RPMI8226 (cell line): ENCODE results near the gene ACAA2.
"Not testable (repeated sequence)": the region's sequence is repeated elsewhere in the genome, so short reads cannot be mapped to it uniquely, and the experiment has no call there.

Source experiments
- DNase-seq: peaks from one replicate; pipeline ENCODE4 v3.0.0-alpha.2; 2015

Gene ACAA2

DNA sequence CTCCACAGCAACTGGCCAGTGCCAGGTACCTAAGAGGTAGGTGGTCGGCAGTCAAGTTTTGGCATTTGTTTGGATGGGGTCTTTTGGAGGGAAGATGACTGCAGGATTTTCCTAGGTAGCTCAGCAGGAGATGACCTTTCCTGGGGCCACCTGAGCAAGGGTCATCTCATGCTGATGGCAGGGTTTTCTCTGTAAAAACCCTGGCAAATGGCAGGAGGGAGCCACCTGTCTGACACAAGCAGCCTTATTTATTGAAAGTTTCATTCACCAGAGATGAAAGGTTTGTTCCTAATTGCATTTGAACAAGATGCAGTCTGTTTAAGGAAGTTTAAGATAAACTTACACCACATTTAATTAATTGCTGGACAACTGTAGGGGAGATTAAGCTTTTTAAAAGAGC lies 31.6 kb upstream of the ACAA2 start:
- no peak for DNase-seq

DNA sequence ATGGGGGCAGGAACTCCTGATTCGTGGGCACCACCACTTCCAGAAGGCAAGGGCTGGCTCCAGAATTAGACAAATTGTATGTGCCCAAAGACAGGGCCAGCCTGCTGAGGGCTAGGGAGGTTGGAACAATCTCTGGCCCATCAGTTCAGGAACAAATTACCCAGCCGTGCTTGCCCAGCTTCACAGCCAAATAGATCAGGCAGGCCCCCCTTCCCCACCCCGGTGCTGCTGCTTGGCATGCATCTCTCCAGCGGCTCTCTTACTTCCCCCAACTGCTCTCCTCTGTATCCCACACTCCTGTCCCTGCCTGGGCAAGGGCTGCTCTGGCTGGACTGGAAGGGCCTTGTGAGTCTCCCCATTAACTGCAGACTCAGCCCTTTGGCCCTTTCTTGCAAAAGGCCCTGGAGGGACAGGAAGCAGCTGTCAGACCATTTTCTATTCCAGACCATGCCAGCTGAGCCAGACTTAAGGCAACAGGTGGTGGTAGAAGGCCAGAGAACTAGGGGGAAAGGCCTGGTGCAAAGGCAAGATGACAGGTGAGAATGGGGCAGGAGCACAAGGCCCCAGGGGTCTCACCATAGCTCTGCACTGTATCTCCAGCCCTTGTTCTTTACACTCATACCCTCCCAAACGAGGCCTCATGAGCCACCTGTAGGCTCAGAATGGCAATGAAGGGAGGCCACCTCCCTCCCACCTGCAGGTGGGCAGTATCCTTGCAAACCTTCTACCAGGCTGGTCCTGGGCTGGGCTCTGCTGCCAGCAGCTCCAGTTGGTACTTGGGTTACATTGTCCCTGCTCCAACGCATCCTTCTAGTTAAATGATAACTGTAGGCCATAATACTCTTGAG lies 30.7 kb upstream of the ACAA2 start:
- peak; percentile 89 for DNase-seq

GRCh38 chr18:49843131-49843530 lies 29.8 kb upstream of the ACAA2 start:
- no peak for DNase-seq

- DNase-seq = no peak
These were observed 29.3 kb upstream of the ACAA2 start for GRCh38 chr18:49842656-49843055.

DNA sequence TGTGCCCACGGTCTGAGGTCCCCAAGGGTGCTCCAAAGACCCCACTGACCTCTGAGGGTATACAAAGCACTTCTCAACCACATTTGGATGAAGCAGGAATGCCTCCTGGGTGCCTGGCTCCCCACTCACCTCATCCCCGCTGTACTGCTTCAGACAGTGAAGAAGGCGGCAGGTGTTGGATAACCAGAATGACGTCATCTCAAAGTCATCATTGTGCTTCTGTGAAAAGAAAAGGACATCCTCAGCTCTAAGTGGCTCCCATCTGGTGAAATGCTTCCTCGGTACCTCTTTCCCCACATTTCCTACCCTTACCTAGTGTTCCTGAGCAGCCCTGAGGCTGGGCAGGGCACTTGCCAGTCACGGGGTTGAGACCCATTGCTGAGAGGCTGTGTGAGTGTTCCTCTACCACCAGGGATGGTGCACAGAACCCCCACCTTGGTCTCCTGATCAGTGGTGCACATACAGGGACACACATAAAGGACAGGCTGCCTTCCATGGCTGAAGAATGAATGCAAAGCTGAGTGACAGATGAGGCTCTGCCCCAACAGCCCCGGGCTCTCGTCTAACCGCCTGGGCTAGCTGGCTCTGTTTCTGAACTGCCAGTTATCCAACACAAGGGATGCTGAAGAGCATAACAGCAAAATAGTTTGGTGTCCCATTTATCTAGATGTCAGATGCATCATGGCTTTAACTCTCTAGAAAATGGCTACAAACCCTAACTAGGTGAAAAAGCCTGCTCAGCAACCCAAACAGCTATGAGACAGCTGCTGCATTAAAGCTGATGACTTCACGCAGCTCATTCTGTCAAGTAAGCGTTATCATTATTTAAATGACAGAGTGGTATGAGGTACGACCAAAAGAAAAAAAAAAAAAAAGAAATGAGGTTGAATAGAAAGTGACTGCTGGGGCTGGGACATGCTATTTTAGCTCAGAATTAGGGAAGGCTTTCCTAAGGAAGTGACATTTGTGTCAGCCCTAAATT lies 28.2 kb upstream of the ACAA2 start:
- peak; percentile 37 for DNase-seq

DNA sequence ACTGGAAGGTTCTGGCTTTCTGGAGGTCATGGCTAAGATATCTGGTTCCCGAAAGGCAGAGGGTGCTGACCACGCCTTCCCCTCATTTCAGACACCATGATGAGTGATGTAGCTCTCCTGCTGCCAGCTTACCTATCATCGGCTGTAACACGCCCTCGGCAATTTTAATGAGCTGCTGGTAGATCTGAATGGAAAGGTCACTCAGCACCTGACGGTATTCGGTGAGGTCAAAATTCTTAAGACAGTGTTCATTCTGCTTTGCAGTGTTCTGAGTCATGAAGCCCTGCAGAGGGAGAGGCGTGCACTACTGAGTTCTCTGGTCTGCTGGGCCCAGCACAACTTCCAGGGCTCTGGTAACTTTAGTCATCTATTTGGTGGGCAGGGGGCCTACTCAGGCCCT lies 25.7 kb upstream of the ACAA2 start:
- DNase-seq = no peak

DNA sequence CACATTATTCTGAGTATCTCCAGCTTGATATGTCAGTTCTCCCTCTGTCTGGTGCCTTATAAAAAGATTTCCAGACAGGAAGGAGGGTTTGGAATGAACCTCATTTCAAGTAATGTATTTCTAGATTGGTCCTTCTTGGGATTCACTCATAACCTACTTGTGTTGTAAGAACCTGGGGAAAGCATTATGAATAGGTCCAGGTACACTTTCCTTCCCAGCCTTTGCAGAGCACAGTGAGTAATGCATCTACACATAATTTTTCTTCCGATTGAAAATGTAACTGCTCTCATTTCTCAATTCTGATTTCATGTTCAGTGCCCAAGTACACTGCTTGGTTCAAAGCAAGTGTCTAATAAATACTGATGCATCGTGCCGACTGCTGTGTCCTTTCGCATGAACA lies 25.0 kb upstream of the ACAA2 start:
- DNase-seq = no peak

- no peak for DNase-seq
These were observed 24.6 kb upstream of the ACAA2 start for GRCh38 chr18:49837889-49838288.

GRCh38 chr18:49837316-49837835 lies 24.0 kb upstream of the ACAA2 start:
- not testable (repeated sequence) for DNase-seq

DNA sequence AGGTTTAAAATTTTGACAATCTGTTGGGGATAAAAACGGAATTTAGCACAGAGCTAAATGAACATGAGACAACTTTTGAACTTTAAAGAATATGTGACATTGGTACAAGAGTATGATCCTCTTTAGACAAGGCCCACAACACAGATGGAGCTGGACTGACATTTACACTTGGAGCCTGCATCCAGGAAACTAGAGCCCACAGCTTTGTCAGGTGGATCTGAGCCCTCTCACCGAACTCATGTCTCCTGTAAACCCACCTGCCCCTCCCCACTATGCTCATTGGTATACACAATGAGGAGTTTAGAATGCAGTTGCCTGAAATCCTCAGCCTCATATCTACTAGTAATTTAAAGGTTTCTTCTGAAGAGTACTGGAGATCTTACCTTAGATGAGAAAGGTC lies 22.1 kb upstream of the ACAA2 start:
- no peak for DNase-seq

- DNase-seq = no peak
These were observed 20.9 kb upstream of the ACAA2 start for GRCh38 chr18:49834258-49834657.

DNA sequence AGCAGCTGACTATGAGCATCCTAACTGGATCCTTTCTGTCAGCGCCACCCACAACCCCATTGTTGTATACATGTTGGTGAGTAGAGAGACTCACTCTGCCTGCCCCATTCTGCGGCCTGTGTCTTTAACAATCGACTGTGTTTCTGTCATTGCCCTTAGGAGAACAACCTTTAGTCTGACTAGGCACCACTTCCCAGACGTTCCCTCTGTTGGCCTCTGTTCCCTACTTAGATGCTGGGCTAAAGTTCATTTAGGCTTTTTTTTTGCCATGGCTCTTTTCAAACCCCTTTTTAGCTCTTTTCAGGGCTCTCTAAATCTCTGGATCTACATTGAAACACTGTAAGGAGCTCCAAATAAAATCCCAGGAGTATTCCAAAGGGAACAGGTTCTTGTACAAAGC lies 20.5 kb upstream of the ACAA2 start:
- DNase-seq = no peak

DNA sequence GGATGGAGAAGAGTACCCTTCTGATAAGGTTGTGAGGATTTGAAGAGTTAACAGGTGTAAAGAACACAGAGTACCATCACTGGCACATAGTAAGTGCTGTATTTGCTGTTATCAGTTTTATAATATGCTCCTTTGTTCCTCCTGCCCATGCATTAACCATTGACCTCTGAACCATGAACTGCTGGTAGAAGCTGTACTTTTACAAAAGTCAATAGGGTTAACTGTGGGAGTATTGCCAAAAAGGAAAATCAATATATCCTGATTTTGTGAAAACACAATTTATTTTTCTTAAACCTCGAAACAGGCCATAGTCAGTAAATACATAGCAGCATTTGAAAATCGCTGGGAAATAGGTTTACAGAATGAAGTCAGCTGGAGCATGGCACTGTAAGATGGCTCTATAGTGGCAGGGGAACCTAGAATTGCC lies 18.9 kb upstream of the ACAA2 start:
- DNase-seq = no peak

DNA sequence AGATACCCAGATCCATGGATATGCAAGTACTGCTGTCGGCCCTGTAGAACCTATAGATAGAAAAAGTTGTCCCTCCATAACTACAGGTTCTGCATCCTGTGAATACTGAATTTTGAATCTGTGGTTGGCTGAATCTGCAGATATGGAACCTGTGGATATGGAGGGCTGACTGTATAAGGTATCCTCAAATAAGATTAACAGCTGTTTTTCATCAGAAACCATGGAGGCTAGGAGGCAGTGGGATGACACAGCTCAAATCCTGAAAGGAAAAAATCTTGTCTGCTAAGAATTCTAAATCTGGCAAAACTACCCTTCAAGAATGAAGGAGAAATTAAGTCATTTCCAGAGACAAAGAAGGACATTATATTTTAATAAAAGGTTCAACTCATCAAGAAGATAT lies 14.7 kb upstream of the ACAA2 start:
- no peak for DNase-seq

DNA sequence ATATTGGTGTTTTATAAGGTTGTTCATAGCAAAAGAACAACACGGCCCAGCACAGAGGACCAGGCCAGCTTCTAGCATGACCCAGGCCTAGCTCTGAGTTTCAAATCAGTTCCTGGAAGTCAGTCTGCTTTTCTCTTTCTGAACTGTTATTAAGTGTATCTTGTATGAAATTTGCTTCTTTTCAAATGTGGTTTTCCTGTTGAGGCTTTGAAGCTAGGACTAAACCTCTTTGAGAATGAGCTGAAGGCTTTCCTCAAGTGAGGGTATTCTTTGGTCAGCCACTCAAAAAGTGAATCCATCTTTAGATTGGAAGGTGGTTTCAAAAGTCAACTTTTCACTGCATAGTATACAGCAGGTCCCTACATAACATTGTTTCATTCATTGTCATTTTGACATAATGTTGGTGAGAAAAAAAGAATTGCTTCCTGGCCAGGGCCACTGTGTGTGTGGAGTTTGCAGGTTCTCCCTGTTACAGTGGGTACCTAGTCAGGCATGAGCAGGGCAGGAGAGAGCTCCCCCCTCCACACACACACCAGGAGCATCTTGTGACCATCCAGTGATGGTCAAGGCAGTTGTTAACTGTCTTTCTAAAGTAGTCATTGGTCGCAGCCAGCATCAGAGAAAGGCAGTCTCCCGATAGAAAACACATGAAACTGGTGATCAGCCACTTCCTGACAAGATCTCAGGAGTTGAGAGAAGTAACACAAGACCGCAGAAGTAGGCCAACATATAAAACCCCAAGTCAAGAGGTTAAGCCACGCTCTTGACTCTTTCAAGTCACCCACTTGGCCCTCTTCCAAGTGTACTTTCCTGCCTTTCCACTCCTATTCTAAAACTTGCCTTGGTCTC lies 6.7 kb upstream of the ACAA2 start:
- DNase-seq = peak; percentile 7

DNA sequence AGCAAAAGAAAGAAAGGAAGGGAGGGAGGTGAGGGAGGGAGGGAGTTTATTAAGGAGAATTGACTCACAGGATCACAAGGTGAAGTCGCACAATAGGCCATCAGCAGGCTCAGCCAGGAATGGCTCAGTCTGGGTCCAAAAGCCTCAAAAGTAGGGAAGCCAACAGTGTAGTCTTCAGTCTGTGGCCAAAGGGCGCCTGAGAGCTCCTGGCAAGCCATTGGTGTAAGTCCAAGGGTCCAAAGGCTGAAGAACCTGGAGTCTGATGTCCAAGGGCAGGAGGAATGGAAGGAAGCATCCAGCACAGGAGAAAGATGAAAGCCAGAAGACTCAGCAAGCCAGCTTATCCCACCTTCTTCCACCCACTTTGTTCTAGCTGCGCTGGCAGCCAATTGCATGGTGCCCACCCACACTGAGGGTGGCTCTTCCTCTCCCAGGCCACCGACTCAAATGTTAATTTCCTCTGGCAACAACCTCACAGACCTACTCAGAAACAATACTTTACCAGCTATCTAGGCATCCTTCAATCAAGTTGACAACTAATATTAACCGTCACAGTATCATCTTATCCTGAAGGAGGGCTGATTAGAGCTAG lies 5.8 kb upstream of the ACAA2 start:
- DNase-seq = no peak

GRCh38 chr18:49817947-49818346 lies 4.6 kb upstream of the ACAA2 start:
- no peak for DNase-seq

DNA sequence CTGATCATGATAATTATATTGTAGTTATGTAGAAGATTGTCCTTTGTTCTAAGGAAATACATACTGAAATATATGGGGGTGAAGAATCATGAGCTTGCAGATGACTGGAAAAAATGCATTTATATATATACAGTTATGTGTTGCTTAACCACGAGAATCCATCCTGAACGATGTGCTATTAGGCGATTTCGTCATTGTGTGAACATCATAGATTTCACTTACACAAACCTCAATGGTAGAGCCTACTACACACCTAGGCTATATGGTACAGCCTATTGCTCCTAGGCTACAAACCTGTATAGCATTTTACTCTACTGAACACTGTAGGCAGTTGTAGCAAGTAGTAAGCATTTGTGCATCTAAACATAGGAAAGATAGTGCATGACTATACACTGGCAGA lies 2.6 kb upstream of the ACAA2 start:
- DNase-seq = no peak

- peak; percentile 66 for DNase-seq
These were observed 790 bp upstream of the ACAA2 start for GRCh38 chr18:49814147-49814499.

DNA sequence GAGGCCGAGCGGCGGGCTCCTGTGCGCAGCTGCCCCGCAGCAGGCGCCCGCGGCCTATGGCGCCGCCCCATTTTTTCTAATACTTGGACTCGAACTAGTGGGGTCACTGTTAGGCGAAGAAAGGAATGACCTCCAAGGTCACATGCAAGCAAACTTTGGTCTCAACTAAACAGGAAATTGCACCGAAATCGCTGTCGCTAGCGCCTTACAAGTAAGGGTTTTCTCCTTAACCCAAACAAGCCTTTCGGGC lies 339 bp downstream of the ACAA2 start:
- peak; percentile 75 for DNase-seq

GRCh38 chr18:49812286-49813068 lies 856 bp downstream of the ACAA2 start:
- DNase-seq = peak; percentile 11
